ENCODE measurements around the gene LIN54. TPM values are rescaled to one million over a fixed set of nuclear protein-coding genes. Genes with fewer than 3 reads are reported as not detected.

LIN54 gene
- total RNA-seq, 1 experiment from 2014 or later, result 12.7 TPM

- peak; percentile 71; the same call in 1 of the 2 replicates for TF ChIP-seq USF1 (CRISPR knock-in tag; IDR thresholded peaks at IDR 0.05)
- 0 out of 2 replicates have a peak, but pooled peaks have one; percentile 30 for TF ChIP-seq E2F4 (CRISPR knock-in tag; IDR thresholded peaks at IDR 0.05; ENCODE audit: borderline replicate concordance, low read depth)
- TF ChIP-seq, protein P1, sequence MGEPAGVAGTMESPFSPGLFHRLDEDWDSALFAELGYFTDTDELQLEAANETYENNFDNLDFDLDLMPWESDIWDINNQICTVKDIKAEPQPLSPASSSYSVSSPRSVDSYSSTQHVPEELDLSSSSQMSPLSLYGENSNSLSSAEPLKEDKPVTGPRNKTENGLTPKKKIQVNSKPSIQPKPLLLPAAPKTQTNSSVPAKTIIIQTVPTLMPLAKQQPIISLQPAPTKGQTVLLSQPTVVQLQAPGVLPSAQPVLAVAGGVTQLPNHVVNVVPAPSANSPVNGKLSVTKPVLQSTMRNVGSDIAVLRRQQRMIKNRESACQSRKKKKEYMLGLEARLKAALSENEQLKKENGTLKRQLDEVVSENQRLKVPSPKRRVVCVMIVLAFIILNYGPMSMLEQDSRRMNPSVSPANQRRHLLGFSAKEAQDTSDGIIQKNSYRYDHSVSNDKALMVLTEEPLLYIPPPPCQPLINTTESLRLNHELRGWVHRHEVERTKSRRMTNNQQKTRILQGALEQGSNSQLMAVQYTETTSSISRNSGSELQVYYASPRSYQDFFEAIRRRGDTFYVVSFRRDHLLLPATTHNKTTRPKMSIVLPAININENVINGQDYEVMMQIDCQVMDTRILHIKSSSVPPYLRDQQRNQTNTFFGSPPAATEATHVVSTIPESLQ (CRISPR knock-in tag; IDR thresholded peaks at IDR 0.05), result no peak
- TF ChIP-seq TEAD1 (CRISPR knock-in tag; IDR thresholded peaks at IDR 0.05), result peak; percentile 93
- peak; percentile 94 for TF ChIP-seq MAX (CRISPR knock-in tag; IDR thresholded peaks at IDR 0.05)
- peak; percentile 99 for TF ChIP-seq SP1 (CRISPR knock-in tag; conservative IDR thresholded peaks at IDR 0.05)
- TF ChIP-seq HMGA2 (CRISPR knock-in tag; IDR thresholded peaks at IDR 0.05), result no peak
- peak; percentile 80; the same call in 1 of the 2 replicates for TF ChIP-seq ZNF232 (CRISPR knock-in tag; IDR thresholded peaks at IDR 0.05)
- peak; percentile 58; the same call in 1 of the 2 replicates for TF ChIP-seq JUN (CRISPR knock-in tag; IDR thresholded peaks at IDR 0.05)
- no peak for TF ChIP-seq EMX1 (CRISPR knock-in tag; IDR thresholded peaks at IDR 0.05)
- TF ChIP-seq PRDM15 (CRISPR knock-in tag; IDR thresholded peaks at IDR 0.05), result no peak
- no peak; the same call in 1 of the 2 replicates for TF ChIP-seq SMAD3 (CRISPR knock-in tag; IDR thresholded peaks at IDR 0.05; ENCODE audit: borderline replicate concordance)
- TF ChIP-seq MXD4 (CRISPR knock-in tag; IDR thresholded peaks at IDR 0.05; ENCODE audit: borderline replicate concordance), result no peak
- peak; percentile 74 for TF ChIP-seq ZNF532 (CRISPR knock-in tag; IDR thresholded peaks at IDR 0.05; ENCODE audit: borderline replicate concordance)
- peak; percentile 90; the same call in 1 of the 2 replicates for TF ChIP-seq CBFB (CRISPR knock-in tag; IDR thresholded peaks at IDR 0.05; ENCODE audit: low read depth)
- TF ChIP-seq ETV6 (CRISPR knock-in tag; IDR thresholded peaks at IDR 0.05), result peak; percentile 86; the same call in 1 of the 2 replicates
- TF ChIP-seq, protein P2, sequence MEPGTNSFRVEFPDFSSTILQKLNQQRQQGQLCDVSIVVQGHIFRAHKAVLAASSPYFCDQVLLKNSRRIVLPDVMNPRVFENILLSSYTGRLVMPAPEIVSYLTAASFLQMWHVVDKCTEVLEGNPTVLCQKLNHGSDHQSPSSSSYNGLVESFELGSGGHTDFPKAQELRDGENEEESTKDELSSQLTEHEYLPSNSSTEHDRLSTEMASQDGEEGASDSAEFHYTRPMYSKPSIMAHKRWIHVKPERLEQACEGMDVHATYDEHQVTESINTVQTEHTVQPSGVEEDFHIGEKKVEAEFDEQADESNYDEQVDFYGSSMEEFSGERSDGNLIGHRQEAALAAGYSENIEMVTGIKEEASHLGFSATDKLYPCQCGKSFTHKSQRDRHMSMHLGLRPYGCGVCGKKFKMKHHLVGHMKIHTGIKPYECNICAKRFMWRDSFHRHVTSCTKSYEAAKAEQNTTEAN (CRISPR knock-in tag; IDR thresholded peaks at IDR 0.05), result peak; percentile 80; the same call in 1 of the 2 replicates
- no peak for TF ChIP-seq ATF2 (CRISPR knock-in tag; IDR thresholded peaks at IDR 0.05; ENCODE audit: borderline replicate concordance, low read depth)
- TF ChIP-seq IRF2 (CRISPR knock-in tag; IDR thresholded peaks at IDR 0.05; ENCODE audit: borderline replicate concordance, low read depth), result no peak
- TF ChIP-seq MLX (CRISPR knock-in tag; IDR thresholded peaks at IDR 0.05), result no peak
- no peak for TF ChIP-seq NR3C1 (CRISPR knock-in tag; conservative IDR thresholded peaks at IDR 0.05; ENCODE audit: low read depth)
- TF ChIP-seq OVOL2 (CRISPR knock-in tag; IDR thresholded peaks at IDR 0.05; ENCODE audit: borderline replicate concordance), result no peak
These were observed 119.5 kb downstream of the LIN54 start, which contains the start of gene SEC31A (continued) for GRCh38 chr4:82890901-82891706.
